ACC112 (cell line): ENCODE results near the gene DRC7.
"Not testable (repeated sequence)": the region's sequence is repeated elsewhere in the genome, so short reads cannot be mapped to it uniquely, and the experiment has no call there.

Source experiments
- H2AFZ ChIP-seq: fragments of 200-600 bp; sonication (generic); one replicate; pipeline ENCODE4 v1.6.0; 2017; ENCODE audit warnings: antibody characterized with exemption, low read length; ENCODE audit not compliant: unreplicated experiment
- H3K27ac ChIP-seq: fragments of 200-600 bp; sonication (generic); 2 replicates; pipeline ENCODE4 v1.5.1; 2014; ENCODE audit warnings: low read depth, mild to moderate bottlenecking, antibody characterized with exemption, low read length, moderate library complexity
- H3K27me3 ChIP-seq: fragments of 200-600 bp; sonication (generic); 2 replicates; pipeline ENCODE4 v1.6.1; 2014; ENCODE audit warnings: mild to moderate bottlenecking, antibody characterized with exemption, low read length, moderate library complexity, mixed read lengths; ENCODE audit not compliant: insufficient read depth
- H3K36me3 ChIP-seq: fragments of 200-600 bp; sonication (generic); 2 replicates; pipeline ENCODE4 v1.6.1; 2016; ENCODE audit warnings: mild to moderate bottlenecking, antibody characterized with exemption, low read length, moderate library complexity, mixed read lengths; ENCODE audit not compliant: insufficient read depth
- H3K4me1 ChIP-seq: fragments of 200-600 bp; sonication (generic); one replicate; pipeline ENCODE4 v1.6.1; 2016; ENCODE audit warnings: low read length, mixed read lengths; ENCODE audit not compliant: insufficient read depth, unreplicated experiment, control insufficient read depth
- H3K4me3 ChIP-seq: fragments of 200-600 bp; sonication (generic); 2 replicates; pipeline ENCODE4 v1.5.1; 2014; ENCODE audit warnings: mild to moderate bottlenecking, low read depth, low read length
- H3K79me2 ChIP-seq: fragments of 200-600 bp; sonication (generic); one replicate; pipeline ENCODE4 v1.6.0; 2016; ENCODE audit warnings: low read length; ENCODE audit not compliant: control insufficient read depth, unreplicated experiment, insufficient read depth

DRC7 gene

GRCh38 chr16:57668630-57669475 lies 25.8 kb upstream of the DRC7 start:
- Histone ChIP-seq H3K27me3 (peaks cover 16% of the 10 kb centered on the region), H3K27ac (no peak overlapping the region), H3K79me2 (no peaks in the 10 kb centered on the region), H3K4me1 (no peaks in the 10 kb centered on the region), H3K36me3 (no peaks in the 10 kb centered on the region), H3K4me3 (no peak overlapping the region), H2AFZ (no peak overlapping the region)

- H3K27ac ChIP-seq: no peak overlapping the region
- no peaks in the 10 kb centered on the region for H3K4me1 ChIP-seq
These were observed 25.0 kb upstream of the DRC7 start for GRCh38 chr16:57669476-57670162.

GRCh38 chr16:57670196-57670595 lies 24.4 kb upstream of the DRC7 start:
- no peak overlapping the region for H3K27ac ChIP-seq
- no peak overlapping the region for H2AFZ ChIP-seq
- no peaks in the 10 kb centered on the region for H3K79me2 ChIP-seq
- H3K4me1 ChIP-seq: no peaks in the 10 kb centered on the region
- no peak overlapping the region for H3K4me3 ChIP-seq
- peaks cover 24% of the 10 kb centered on the region for H3K27me3 ChIP-seq
- no peaks in the 10 kb centered on the region for H3K36me3 ChIP-seq

More at GRCh38 chr16:57669476-57670162, 25.0 kb upstream of the DRC7 start:
- Histone ChIP-seq H3K36me3 (no peaks in the 10 kb centered on the region), H3K27me3 (peaks cover 24% of the 10 kb centered on the region), H2AFZ (no peak overlapping the region), H3K79me2 (no peaks in the 10 kb centered on the region), H3K4me3 (no peak overlapping the region)

- H2AFZ ChIP-seq: not testable (repeated sequence)
These were observed 23.2 kb upstream of the DRC7 start for GRCh38 chr16:57671451-57671850.

GRCh38 chr16:57672416-57672815 lies 22.2 kb upstream of the DRC7 start:
- Histone ChIP-seq H2AFZ (no peak overlapping the region), H3K27ac (no peak overlapping the region), H3K4me3 (no peak overlapping the region), H3K4me1 (peaks cover 9% of the 10 kb centered on the region), H3K79me2 (no peaks in the 10 kb centered on the region), H3K27me3 (peaks cover 24% of the 10 kb centered on the region), H3K36me3 (no peaks in the 10 kb centered on the region)

More at GRCh38 chr16:57671451-57671850, 23.2 kb upstream of the DRC7 start:
- H3K36me3 ChIP-seq, H3K4me3 ChIP-seq, H3K79me2 ChIP-seq, H3K27ac ChIP-seq, H3K4me1 ChIP-seq: not testable (repeated sequence)
- peaks cover 24% of the 10 kb centered on the region for H3K27me3 ChIP-seq

GRCh38 chr16:57672824-57673223 lies 21.8 kb upstream of the DRC7 start:
- Histone ChIP-seq H3K79me2 (no peaks in the 10 kb centered on the region), H2AFZ (no peak overlapping the region), H3K4me3 (no peak overlapping the region), H3K27ac (no peak overlapping the region), H3K27me3 (peaks cover 24% of the 10 kb centered on the region), H3K36me3 (no peaks in the 10 kb centered on the region), H3K4me1 (peaks cover 9% of the 10 kb centered on the region)

GRCh38 chr16:57675741-57676551 lies 18.7 kb upstream of the DRC7 start:
- peaks cover 9% of the 10 kb centered on the region for H3K4me1 ChIP-seq
- peaks cover 24% of the 10 kb centered on the region for H3K27me3 ChIP-seq
- H2AFZ ChIP-seq: peak overlapping the region; percentile 64
- no peak overlapping the region for H3K27ac ChIP-seq
- H3K36me3 ChIP-seq: no peaks in the 10 kb centered on the region
- H3K79me2 ChIP-seq: no peaks in the 10 kb centered on the region
- no peak overlapping the region for H3K4me3 ChIP-seq

- H3K4me1 ChIP-seq: peaks cover 9% of the 10 kb centered on the region
- no peak overlapping the region for H3K27ac ChIP-seq
- H3K36me3 ChIP-seq: no peaks in the 10 kb centered on the region
- H3K79me2 ChIP-seq: no peaks in the 10 kb centered on the region
- no peak overlapping the region for H3K4me3 ChIP-seq
- peak overlapping the region; percentile 64 for H2AFZ ChIP-seq
- peaks cover 24% of the 10 kb centered on the region for H3K27me3 ChIP-seq
These were observed 18.0 kb upstream of the DRC7 start for GRCh38 chr16:57676553-57677085.

GRCh38 chr16:57677622-57678369 lies 16.8 kb upstream of the DRC7 start:
- no peak overlapping the region for H2AFZ ChIP-seq
- H3K27me3 ChIP-seq: peaks cover 18% of the 10 kb centered on the region
- H3K27ac ChIP-seq: no peak overlapping the region
- no peaks in the 10 kb centered on the region for H3K79me2 ChIP-seq
- H3K36me3 ChIP-seq: no peaks in the 10 kb centered on the region
- peaks cover 9% of the 10 kb centered on the region for H3K4me1 ChIP-seq
- H3K4me3 ChIP-seq: no peak overlapping the region

- peaks cover 9% of the 10 kb centered on the region for H3K4me1 ChIP-seq
- no peak overlapping the region for H3K4me3 ChIP-seq
- no peaks in the 10 kb centered on the region for H3K36me3 ChIP-seq
- no peaks in the 10 kb centered on the region for H3K79me2 ChIP-seq
- no peak overlapping the region for H3K27ac ChIP-seq
- H2AFZ ChIP-seq: no peak overlapping the region
- peaks cover 5% of the 10 kb centered on the region for H3K27me3 ChIP-seq
These were observed 15.6 kb upstream of the DRC7 start for GRCh38 chr16:57679016-57679415.
